H9 (cell line): ENCODE results near the gene CYBC1. TPM values are rescaled to one million over a fixed set of nuclear protein-coding genes. Genes with fewer than 3 reads are reported as not detected.

Experiments used
- DNase-seq: peaks from one replicate; pipeline ENCODE4 v3.0.0-alpha.2; 2017
- H2AFZ ChIP-seq: one replicate; pipeline ENCODE4 v1.6.1; 2013; ENCODE audit warnings: mild to moderate bottlenecking, low read length, control low read depth, moderate library complexity
- H2AK5ac ChIP-seq: 2 replicates; pipeline ENCODE4 v1.6.1; 2013; ENCODE audit warnings: low read length, control low read depth, mixed read lengths; ENCODE audit not compliant: insufficient read length
- H2BK120ac ChIP-seq: one replicate; pipeline ENCODE4 v1.6.1; 2013; ENCODE audit warnings: low read depth, mild to moderate bottlenecking, low read length, control low read depth, inconsistent platforms; ENCODE audit not compliant: poor library complexity, severe bottlenecking
- H2BK12ac ChIP-seq: 2 replicates; pipeline ENCODE4 v1.6.1; 2013; ENCODE audit warnings: low read length, control low read depth, mixed read lengths, low read depth; ENCODE audit not compliant: insufficient read length
- H2BK15ac ChIP-seq: 2 replicates; pipeline ENCODE4 v1.6.1; 2013; ENCODE audit warnings: low read depth, low read length, control low read depth
- H2BK20ac ChIP-seq: one replicate; pipeline ENCODE4 v1.6.1; 2013; ENCODE audit warnings: low read depth, mild to moderate bottlenecking, low read length, control low read depth, inconsistent platforms; ENCODE audit not compliant: poor library complexity, severe bottlenecking
- H2BK5ac ChIP-seq: 2 replicates; pipeline ENCODE4 v1.6.1; 2013; ENCODE audit warnings: low read length, control low read depth, mixed read lengths; ENCODE audit not compliant: insufficient read length
- H3K14ac ChIP-seq: 2 replicates; pipeline ENCODE4 v1.6.1; 2013; ENCODE audit warnings: low read length, control low read depth; ENCODE audit not compliant: insufficient read depth
- H3K18ac ChIP-seq: 2 replicates; pipeline ENCODE4 v1.6.1; 2013; ENCODE audit warnings: low read depth, mild to moderate bottlenecking, mixed read lengths, low read length, control low read depth; ENCODE audit not compliant: insufficient read length
- H3K23ac ChIP-seq: 2 replicates; pipeline ENCODE4 v1.6.1; 2013; ENCODE audit warnings: low read length, control low read depth, mixed read lengths, low read depth; ENCODE audit not compliant: insufficient read length
- H3K23me2 ChIP-seq: 2 replicates; pipeline ENCODE4 v1.6.1; 2013; ENCODE audit warnings: low read depth, mild to moderate bottlenecking, mixed read lengths, low read length, control low read depth; ENCODE audit not compliant: insufficient read length, poor library complexity, severe bottlenecking
- H3K27ac ChIP-seq: 2 replicates; pipeline ENCODE4 v1.5.1; 2013; ENCODE audit warnings: low read length, control low read depth, mixed read lengths, low read depth; ENCODE audit not compliant: insufficient read length
- H3K27me3 ChIP-seq: 2 replicates; pipeline ENCODE4 v1.6.1; 2013; ENCODE audit warnings: low read length, control low read depth, inconsistent platforms; ENCODE audit not compliant: insufficient read depth
- H3K4ac ChIP-seq: 2 replicates; pipeline ENCODE4 v1.6.1; 2013; ENCODE audit warnings: low read depth, mild to moderate bottlenecking, control low read depth, inconsistent platforms, low read length, moderate library complexity
- H3K4me1 ChIP-seq: 2 replicates; pipeline ENCODE4 v1.6.1; 2013; ENCODE audit warnings: low read length, control low read depth, inconsistent platforms; ENCODE audit not compliant: insufficient read depth
- H3K4me2 ChIP-seq: 2 replicates; pipeline ENCODE4 v1.6.1; 2013; ENCODE audit warnings: low read length, control low read depth, mixed read lengths; ENCODE audit not compliant: insufficient read length, insufficient read depth
- H3K56ac ChIP-seq: 2 replicates; pipeline ENCODE4 v1.6.1; 2013; ENCODE audit warnings: low read depth, mild to moderate bottlenecking, mixed read lengths, low read length, control low read depth; ENCODE audit not compliant: insufficient read length
- H3K79me1 ChIP-seq: 2 replicates; pipeline ENCODE4 v1.6.1; 2013; ENCODE audit warnings: low read depth, mild to moderate bottlenecking, moderate library complexity, low read length, control low read depth, inconsistent platforms; ENCODE audit not compliant: insufficient read depth, poor library complexity, severe bottlenecking
- H3K79me2 ChIP-seq: 2 replicates; pipeline ENCODE4 v1.6.1; 2013; ENCODE audit warnings: low read length, control low read depth, inconsistent platforms; ENCODE audit not compliant: insufficient read depth
- H3K9ac ChIP-seq: 2 replicates; pipeline ENCODE4 v1.6.1; 2013; ENCODE audit warnings: low read length, control low read depth, mixed read lengths; ENCODE audit not compliant: insufficient read length; ENCODE audit errors: extremely low read depth
- H3K9me3 ChIP-seq: one replicate; pipeline ENCODE4 v1.6.1; 2013; ENCODE audit warnings: low read depth, low read length, inconsistent platforms; ENCODE audit not compliant: control insufficient read depth
- H3T11ph ChIP-seq: one replicate; pipeline ENCODE4 v1.6.1; 2013; ENCODE audit warnings: mild to moderate bottlenecking, low read length, control low read depth, inconsistent platforms
- H4K20me1 ChIP-seq: one replicate; pipeline ENCODE4 v1.6.1; 2013; ENCODE audit not compliant: control insufficient read depth, insufficient read length, insufficient read depth
- H4K5ac ChIP-seq: 2 replicates; pipeline ENCODE4 v1.6.1; 2013; ENCODE audit warnings: low read depth, mild to moderate bottlenecking, mixed read lengths, low read length, control low read depth; ENCODE audit not compliant: insufficient read length
- H4K8ac ChIP-seq: replicated peaks from 2 replicates; pipeline ENCODE4 v1.6.1; 2013; ENCODE audit warnings: low read length, control low read depth, mixed read lengths, low read depth; ENCODE audit not compliant: insufficient read length
- H4K91ac ChIP-seq: 2 replicates; pipeline ENCODE4 v1.6.1; 2013; ENCODE audit warnings: low read depth, mild to moderate bottlenecking, moderate library complexity, mixed read lengths, low read length, control low read depth; ENCODE audit not compliant: insufficient read length
- H3K27ac Mint-ChIP-seq, 3 experiments: 2 replicates in 2 of 3; 3 replicates in 1 of 3; pipeline ENCODE4 v1.8.0; 2020 to 2021; ENCODE audit warnings: mixed read lengths in 3 of 3, mild to moderate bottlenecking in 1 of 3, moderate library complexity in 1 of 3
- H3K27me3 Mint-ChIP-seq: 2 replicates; pipeline ENCODE4 v1.8.0; 2021; ENCODE audit warnings: low read depth, mild to moderate bottlenecking, moderate library complexity, mixed read lengths
- H3K36me3 Mint-ChIP-seq, 3 experiments: 2 replicates in 2 of 3; 3 replicates in 1 of 3; pipeline ENCODE4 v1.8.0; 2020 to 2021; ENCODE audit warnings: low read depth in 3 of 3, mixed read lengths in 3 of 3; ENCODE audit not compliant: insufficient read depth in 1 of 3
- H3K4me1 Mint-ChIP-seq, 2 experiments: 2 replicates each; pipeline ENCODE4 v1.8.0; 2020; ENCODE audit warnings: mixed read lengths in 2 of 2
- H3K4me3 Mint-ChIP-seq, 2 experiments: 2 replicates in 1 of 2; 3 replicates in 1 of 2; pipeline ENCODE4 v1.8.0; 2020 to 2021; ENCODE audit warnings: mild to moderate bottlenecking in 2 of 2, mixed read lengths in 2 of 2, moderate library complexity in 1 of 2
- H3K9me3 Mint-ChIP-seq, 2 experiments: 2 replicates in 1 of 2; 3 replicates in 1 of 2; pipeline ENCODE4 v1.8.0; 2020; ENCODE audit warnings: mild to moderate bottlenecking in 2 of 2, mixed read lengths in 2 of 2, moderate library complexity in 1 of 2
- WGBS: extraction: QIAGEN DNeasy Blood & Tissue Kit; methylation state at CpG from one replicate; pipeline ENCODE4 v1.1.7; 2013; ENCODE audit warnings: missing lambda C conversion rate, low lambda C conversion rate, mixed read lengths; ENCODE audit not compliant: insufficient read length; ENCODE audit errors: extremely low coverage; 5-methylcytosine and 5-hydroxymethylcytosine counted together
- total RNA-seq: library from RNA; stranded (reverse); gene quantifications from 2 replicates; pipeline ENCODE4 v1.2.1, GENCODE V29; 2021
- TF ChIP-seq, protein P1 (sequence below): fragments of 200-600 bp; sonication (generic); conservative IDR thresholded peaks from 3 replicates; pipeline ENCODE4 v1.8.0; 2021; ENCODE audit warnings: antibody characterized with exemption, mild to moderate bottlenecking

Gene CYBC1
- total RNA-seq, 1 experiment from 2014 or later, result 81.7 TPM

DNA sequence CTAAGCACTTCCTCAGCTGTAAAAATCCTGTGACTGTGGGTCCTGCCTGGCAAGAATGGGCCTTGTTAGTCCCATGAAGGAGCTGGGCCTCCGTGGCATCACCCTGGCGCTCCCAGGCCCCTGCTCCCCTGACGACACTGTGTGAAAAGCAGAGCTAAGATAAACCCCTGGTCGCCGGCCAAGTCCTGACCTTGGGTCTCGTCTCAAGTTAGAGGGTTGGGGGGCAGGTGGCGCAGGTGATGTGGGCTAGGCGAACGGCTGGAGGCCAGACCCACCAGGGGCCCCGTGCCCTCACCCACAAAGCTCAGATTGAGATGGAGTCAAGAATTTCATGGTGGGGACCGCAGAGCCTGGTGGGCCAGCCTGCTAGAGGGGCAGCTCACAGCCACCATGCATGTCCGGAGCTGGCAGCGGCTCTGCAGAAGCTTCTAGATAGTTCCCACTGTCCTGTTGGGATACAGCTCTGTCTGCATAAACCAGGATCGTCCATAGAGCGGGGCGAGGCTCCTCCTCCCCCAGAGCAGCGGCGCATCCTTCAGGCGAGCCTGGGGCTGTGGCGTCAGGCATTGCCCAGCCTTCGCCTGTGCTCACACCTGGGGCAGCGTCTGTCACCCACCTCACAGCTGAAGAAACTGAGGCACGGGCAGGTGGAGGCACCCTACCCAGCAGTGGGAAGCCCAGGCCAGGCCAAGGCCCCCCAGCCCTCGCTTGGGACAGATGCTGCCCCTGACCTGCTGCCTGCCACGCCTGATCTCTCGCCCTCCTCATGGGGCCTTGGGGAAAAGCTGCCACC lies 12.0 kb downstream of the CYBC1 start:
- no peaks in the 10 kb centered on the region for H3K79me2 ChIP-seq
- no peak overlapping the region for H3K27ac ChIP-seq
- no peak overlapping the region for H3K4me2 ChIP-seq
- no peak overlapping the region for H3K23ac ChIP-seq
- H2BK20ac ChIP-seq, result no peak overlapping the region
- no peak overlapping the region for H3K18ac ChIP-seq
- H3K56ac ChIP-seq, result no peak overlapping the region
- no peaks in the 10 kb centered on the region for H4K20me1 ChIP-seq
- Mint-ChIP-seq H3K4me1 (peaks cover 9 to 23% of the 10 kb centered on the region in 2 experiments), H3K36me3 (peaks cover 4 to 20% (median 15%) of the 10 kb centered on the region in 3 experiments; a peak in 6 of 7 replicates), H3K9me3 (no peaks in the 10 kb centered on the region; a peak in 1 of 5 replicates), H3K27me3 (no peaks in the 10 kb centered on the region; the same call in 1 of the 2 replicates), H3K27ac (no peak overlapping the region; a peak in 1 of 7 replicates), H3K4me3 (no peak overlapping the region)
- no peak overlapping the region for H4K91ac ChIP-seq
- no peaks in the 10 kb centered on the region for H3K79me1 ChIP-seq
- H3K23me2 ChIP-seq, result no peaks in the 10 kb centered on the region
- H2AK5ac ChIP-seq, result no peak overlapping the region
- DNase-seq, result no peak
- no peak overlapping the region for H2BK12ac ChIP-seq
- H3K9ac ChIP-seq, result no peak overlapping the region
- WGBS, result no CpG with 5 or more reads among the region's 26 CpGs
- H3K9me3 ChIP-seq, result no peaks in the 10 kb centered on the region
- H3K4ac ChIP-seq, result no peak overlapping the region
- H2BK120ac ChIP-seq, result no peak overlapping the region
- TF ChIP-seq, protein P1, sequence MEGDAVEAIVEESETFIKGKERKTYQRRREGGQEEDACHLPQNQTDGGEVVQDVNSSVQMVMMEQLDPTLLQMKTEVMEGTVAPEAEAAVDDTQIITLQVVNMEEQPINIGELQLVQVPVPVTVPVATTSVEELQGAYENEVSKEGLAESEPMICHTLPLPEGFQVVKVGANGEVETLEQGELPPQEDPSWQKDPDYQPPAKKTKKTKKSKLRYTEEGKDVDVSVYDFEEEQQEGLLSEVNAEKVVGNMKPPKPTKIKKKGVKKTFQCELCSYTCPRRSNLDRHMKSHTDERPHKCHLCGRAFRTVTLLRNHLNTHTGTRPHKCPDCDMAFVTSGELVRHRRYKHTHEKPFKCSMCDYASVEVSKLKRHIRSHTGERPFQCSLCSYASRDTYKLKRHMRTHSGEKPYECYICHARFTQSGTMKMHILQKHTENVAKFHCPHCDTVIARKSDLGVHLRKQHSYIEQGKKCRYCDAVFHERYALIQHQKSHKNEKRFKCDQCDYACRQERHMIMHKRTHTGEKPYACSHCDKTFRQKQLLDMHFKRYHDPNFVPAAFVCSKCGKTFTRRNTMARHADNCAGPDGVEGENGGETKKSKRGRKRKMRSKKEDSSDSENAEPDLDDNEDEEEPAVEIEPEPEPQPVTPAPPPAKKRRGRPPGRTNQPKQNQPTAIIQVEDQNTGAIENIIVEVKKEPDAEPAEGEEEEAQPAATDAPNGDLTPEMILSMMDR, result no peak
- H3T11ph ChIP-seq, result no peak overlapping the region
- no peak overlapping the region for H2BK5ac ChIP-seq
- H2AFZ ChIP-seq, result no peak overlapping the region
- no peaks in the 10 kb centered on the region for H3K27me3 ChIP-seq
- H4K8ac ChIP-seq, result no peak overlapping the region
- H2BK15ac ChIP-seq, result no peak overlapping the region; the same call in 1 of the 2 replicates
- no peak overlapping the region for H4K5ac ChIP-seq
- H3K14ac ChIP-seq, result no peak overlapping the region
- H3K4me1 ChIP-seq, result no peaks in the 10 kb centered on the region; the same call in 1 of the 2 replicates
